Pancreas (tissue), 10 donors: ENCODE data around the gene NHERF1. TPM values are rescaled to one million over a fixed set of nuclear protein-coding genes. Genes with fewer than 3 reads are reported as not detected.

ENCODE experiments used
- ATAC-seq, 4 donors: fragments of 200-7000 bp; cut with Tn5 transposase; one replicate each; pipeline versions ENCODE4 v1.8.0 to v1.9.1; 2020; ENCODE audit warnings: mild to moderate bottlenecking in 4 of 4, moderate library complexity in 4 of 4
- DNase-seq, 6 donors: peaks; one replicate each; pipeline ENCODE4 v3.0.0-alpha.2; 2020
- FAIRE-seq: peaks from 2 replicates; lab custom pipeline; 2012; peaks lifted over from hg19 to GRCh38; lab: Jason Lieb, UNC
- H3K27ac ChIP-seq, 4 donors: fragments of 200-600 bp; sonication (generic); 1 replicate in 3 of 4; 2 replicates in 1 of 4; pipeline versions ENCODE4 v1.5.0 to v1.8.0; 2020
- H3K27me3 ChIP-seq, 4 donors: fragments of 200-600 bp; one replicate each; pipeline ENCODE4 v1.8.0; 2021
- H3K36me3 ChIP-seq, 3 donors: fragments of 200-600 bp; sonication (generic) in 1 of 3; one replicate each; pipeline versions ENCODE4 v1.5.0 to v1.8.0; 2020 to 2021
- H3K4me1 ChIP-seq, 3 donors: fragments of 200-600 bp; one replicate each; pipeline ENCODE4 v1.8.0; 2021
- H3K4me3 ChIP-seq, 4 donors: fragments of 200-600 bp; sonication (generic) in 2 of 4; one replicate each; pipeline versions ENCODE4 v1.5.0 to v1.8.0; 2020 to 2021
- H3K9me3 ChIP-seq, 4 donors: fragments of 200-600 bp; one replicate each; pipeline ENCODE4 v1.8.0; 2021
- CTCF ChIP-seq, 4 donors: fragments of 200-600 bp; sonication (generic) in 3 of 4; IDR thresholded peaks; one replicate each; pipeline versions ENCODE4 v1.5.0 to v1.8.0; 2021; ENCODE audit warnings: antibody characterized with exemption in 4 of 4
- WGBS, 2 donors: extraction: QIAGEN DNeasy Blood & Tissue Kit; methylation state at CpG; one replicate each; pipeline ENCODE4 v1.1.7; 2013; 5-methylcytosine and 5-hydroxymethylcytosine counted together
- intact Hi-C, 3 donors: fragments of 100-400 bp; cut with DNase I; formaldehyde crosslinking; loops; one replicate each; pipeline versions ENCODE4 v1.11.1 to v1.14.2; 2022
- polyA plus RNA-seq, 2 donors: library from polyadenylated mRNA; stranded (reverse); fragments of 200-250 nt; gene quantifications; one replicate each; pipeline ENCODE4 v1.2.3, GENCODE V29; 2013
- total RNA-seq, 6 donors: library from RNA; stranded (reverse); fragmentation: NEBNext Ultra II Directional in 4 of 6; extraction: Animal tissue kit (Norgen Biotek cat#: 25700) in 4 of 6; gene quantifications; one replicate each; pipeline versions ENCODE4 v1.2.1 to v1.2.4, GENCODE V29; 2021 to 2023
- donor health status: healthy with polysubstance abuse.
- donor health status: DM: no; HTN: no; CAD: no; lungs with moderate emphysema.
- donor health status: DM: no; HTN: no; CAD: no.
- donor health status: control.
- donor health status: control.
- donor health status: Bipolar disorder and iron deficiency.
- donor health status: DM: yes; HTN: yes; CAD: no.
- donor health status: DM: no; HTN: no; CAD: no.
- donor health status: DM: no; HTN: no; CAD: no.
- donor health status: DM: yes; HTN: yes; CAD: no.

The NHERF1 gene
- total and polyA plus RNA-seq, 8 donors, result 40.1 to 91.9 (median 56.5) TPM

DNA sequence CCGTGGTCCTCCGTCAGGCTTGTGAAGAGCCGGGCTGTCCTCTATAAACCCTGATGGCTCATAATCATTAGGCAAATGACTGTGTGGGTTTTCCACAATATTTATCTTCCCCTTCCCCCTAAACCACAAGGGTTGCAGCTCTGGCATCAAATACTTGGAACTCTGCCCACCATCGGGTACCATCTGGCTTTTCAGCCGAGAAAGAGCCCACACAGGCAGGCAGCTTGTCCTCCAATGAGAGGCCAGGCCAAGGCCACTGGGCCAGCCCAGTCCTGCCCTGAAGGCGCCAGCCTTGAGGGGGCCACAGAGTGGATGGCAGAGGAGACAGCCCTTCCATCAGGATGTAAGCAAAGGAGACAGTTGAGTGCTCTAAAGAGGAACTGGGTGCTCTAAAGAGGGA lies 59.5 kb downstream of the NHERF1 start:
- no peak for ATAC-seq
- H3K4me1 ChIP-seq, result no peaks in the 10 kb centered on the region
- no peak overlapping the region for H3K4me3 ChIP-seq
- no peak for DNase-seq
- no peaks in the 10 kb centered on the region for H3K27me3 ChIP-seq
- intact Hi-C loops, result no loop called here
- no peak overlapping the region for H3K27ac ChIP-seq
- no peak for TF ChIP-seq CTCF (IDR thresholded peaks at IDR 0.05)
- no peaks in the 10 kb centered on the region for H3K9me3 ChIP-seq
- no peaks in the 10 kb centered on the region for H3K36me3 ChIP-seq
- WGBS, 2 donors, result 62 to 69% methylated on average over 6 of the region's 6 CpGs
- FAIRE-seq, result no peak

DNA sequence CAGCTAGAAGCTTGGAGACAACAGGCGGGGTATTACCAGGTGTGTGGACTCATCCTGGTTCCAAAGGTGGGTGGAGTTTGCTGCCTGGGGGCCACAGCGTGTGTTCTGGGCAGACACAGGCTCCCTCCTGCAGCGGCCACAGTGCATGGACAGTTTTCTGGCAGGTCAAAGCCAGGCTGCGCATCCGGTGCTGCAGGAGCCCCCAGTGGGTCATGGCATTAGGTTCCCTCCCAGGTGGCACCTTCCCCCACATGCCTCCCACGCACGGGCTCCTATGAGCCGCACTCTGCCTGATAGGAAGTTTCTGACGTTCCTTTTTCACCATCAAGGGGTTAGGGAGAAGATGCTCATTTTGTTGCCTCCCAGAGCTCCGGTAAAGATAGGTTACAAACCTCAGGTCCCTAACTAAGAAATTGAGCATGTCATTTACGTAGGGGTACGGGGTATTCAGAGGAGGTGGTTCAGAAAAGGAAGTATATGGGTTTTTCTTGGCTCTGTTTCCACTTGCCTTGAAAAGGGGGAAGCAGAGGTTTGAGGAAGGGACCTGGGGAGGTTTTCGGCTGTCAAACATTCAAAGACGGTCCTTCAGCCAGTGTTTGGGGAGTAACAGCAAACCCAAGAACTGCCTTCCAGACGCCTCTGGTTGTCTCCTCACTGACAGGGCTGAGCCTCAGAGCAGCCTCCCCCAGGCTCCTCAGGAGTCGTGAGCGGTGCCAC lies 60.4 kb downstream of the NHERF1 start:
- no peak for TF ChIP-seq CTCF (IDR thresholded peaks at IDR 0.05)
- H3K9me3 ChIP-seq, result no peaks in the 10 kb centered on the region
- no peaks in the 10 kb centered on the region for H3K27me3 ChIP-seq
- no peak overlapping the region for H3K27ac ChIP-seq
- DNase-seq (no peak), ATAC-seq (peak in 1 of 4 donors; percentile 18), FAIRE-seq (no peak)
- 89 to 91% methylated on average over 17 of the region's 17 CpGs for WGBS, 2 donors
- H3K36me3 ChIP-seq, result no peaks in the 10 kb centered on the region
- intact Hi-C loops, result no loop called here
- H3K4me3 ChIP-seq, result no peak overlapping the region
- no peaks in the 10 kb centered on the region for H3K4me1 ChIP-seq

DNA sequence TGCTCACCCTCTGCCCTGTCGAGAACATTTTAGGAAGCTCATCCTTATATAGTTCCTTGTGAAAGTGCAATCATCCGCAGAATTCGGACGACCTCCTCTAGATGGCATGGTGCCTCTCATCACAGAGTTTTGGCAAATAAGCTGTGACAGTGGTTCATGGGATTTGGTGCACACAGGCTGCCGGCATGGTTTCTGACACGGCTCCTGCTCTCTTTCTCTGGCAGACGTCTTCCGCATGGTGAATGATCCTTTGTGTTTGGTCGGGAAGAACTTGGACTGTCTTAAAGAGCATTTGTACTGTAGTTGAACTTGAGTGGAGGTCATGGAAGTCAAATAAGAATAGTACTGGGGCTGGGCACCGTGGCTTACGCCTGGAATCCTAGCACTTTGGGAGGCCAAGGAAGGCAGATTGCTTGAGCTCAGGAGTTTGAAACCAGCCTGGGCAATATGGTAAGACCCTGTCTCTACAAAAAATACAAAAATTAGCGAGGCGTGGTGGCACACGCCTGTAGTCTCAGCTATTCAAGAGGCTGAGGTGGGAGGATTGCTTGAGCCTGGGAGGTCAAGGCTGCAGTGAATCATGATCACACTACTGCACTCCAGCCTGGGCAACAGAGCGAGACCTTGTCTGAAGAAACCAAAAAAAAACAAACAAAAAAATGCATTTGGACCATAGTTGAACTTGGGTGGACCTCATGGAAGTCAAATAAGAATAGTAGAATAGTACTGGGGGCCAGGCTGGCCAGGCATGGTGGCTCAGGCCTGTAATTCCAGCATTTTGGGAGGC lies 62.5 kb downstream of the NHERF1 start:
- intact Hi-C loops, result no loop called here
- H3K27ac ChIP-seq, result no peak overlapping the region

GRCh38 chr17:74812109-74813009 lies 63.9 kb downstream of the NHERF1 start:
- TF ChIP-seq CTCF (IDR thresholded peaks at IDR 0.05), result no peak
- no peak for DNase-seq
- FAIRE-seq, result no peak
- no peak overlapping the region for H3K4me3 ChIP-seq
- H3K9me3 ChIP-seq, result no peaks in the 10 kb centered on the region
- no peak for ATAC-seq
- H3K27ac ChIP-seq, result no peak overlapping the region
- H3K27me3 ChIP-seq, result no peaks in the 10 kb centered on the region
- WGBS, 2 donors, result 68 to 71% methylated on average over 23 of the region's 23 CpGs
- intact Hi-C loops, result no loop called here
- no peaks in the 10 kb centered on the region for H3K36me3 ChIP-seq
- H3K4me1 ChIP-seq, result no peaks in the 10 kb centered on the region

More for the DNA sequence above, 62.5 kb downstream of the NHERF1 start:
- Histone ChIP-seq H3K36me3 (no peaks in the 10 kb centered on the region), H3K4me1 (no peaks in the 10 kb centered on the region), H3K27me3 (no peaks in the 10 kb centered on the region), H3K4me3 (no peak overlapping the region), H3K9me3 (no peaks in the 10 kb centered on the region)
- 91 to 94% methylated on average over 15 of the region's 15 CpGs for WGBS, 2 donors
- FAIRE-seq, result no peak
- no peak for TF ChIP-seq CTCF (IDR thresholded peaks at IDR 0.05)
- no peak for DNase-seq
- ATAC-seq, result no peak
